Glomerular endothelial cell (primary cell): ENCODE data around the gene CDH12. TPM values are rescaled to one million over a fixed set of nuclear protein-coding genes. Genes with fewer than 3 reads are reported as not detected.
"Not testable (repeated sequence)": the region's sequence is repeated elsewhere in the genome, so short reads cannot be mapped to it uniquely, and the experiment has no call there.

Experiments
- DNase-seq: peaks from one replicate; pipeline ENCODE4 v3.0.0-alpha.2; 2011; ENCODE audit warnings: low read depth, low spot score; ENCODE audit errors: extremely low read depth
- total RNA-seq: library from RNA; depleted of rRNA; stranded (reverse); fragments of >200 nt; gene quantifications from 2 replicates; pipeline ENCODE4 v1.2.3, GENCODE V29; 2015

The CDH12 gene
- total RNA-seq, 1 donor from 2014 or later: not detected

GRCh38 chr5:22473886-22474285, 379.3 kb downstream of the CDH12 start:
- no peak for DNase-seq

- DNase-seq: no peak
These were observed 382.0 kb downstream of the CDH12 start for GRCh38 chr5:22471154-22471553.

- no peak for DNase-seq
These were observed 382.7 kb downstream of the CDH12 start for GRCh38 chr5:22470408-22470807.

GRCh38 chr5:22465616-22466015, 387.5 kb downstream of the CDH12 start:
- no peak for DNase-seq

GRCh38 chr5:22465177-22465576, 388.0 kb downstream of the CDH12 start:
- no peak for DNase-seq

- no peak for DNase-seq
These were observed 393.0 kb downstream of the CDH12 start for GRCh38 chr5:22460189-22460588.

GRCh38 chr5:22432905-22433304, 420.2 kb downstream of the CDH12 start:
- DNase-seq: no peak

GRCh38 chr5:22431840-22432239, 421.3 kb downstream of the CDH12 start:
- no peak for DNase-seq

- no peak for DNase-seq
These were observed 421.7 kb downstream of the CDH12 start for GRCh38 chr5:22431406-22431805.

GRCh38 chr5:22411554-22412349, 441.4 kb downstream of the CDH12 start:
- DNase-seq: no peak

GRCh38 chr5:22391956-22392355, 461.2 kb downstream of the CDH12 start:
- no peak for DNase-seq

GRCh38 chr5:22390888-22391287, 462.3 kb downstream of the CDH12 start:
- no peak for DNase-seq

- DNase-seq: no peak
These were observed 480.1 kb downstream of the CDH12 start for GRCh38 chr5:22372826-22373660.

- DNase-seq: no peak
These were observed 480.8 kb downstream of the CDH12 start for GRCh38 chr5:22372376-22372775.

- no peak for DNase-seq
These were observed 498.2 kb downstream of the CDH12 start for GRCh38 chr5:22354956-22355355.

- no peak for DNase-seq
These were observed 500.7 kb downstream of the CDH12 start for GRCh38 chr5:22352493-22352892.

GRCh38 chr5:22351178-22351577, 502.0 kb downstream of the CDH12 start:
- no peak for DNase-seq

- DNase-seq: no peak
These were observed 505.1 kb downstream of the CDH12 start for GRCh38 chr5:22348027-22348426.

- DNase-seq: no peak
These were observed 509.1 kb downstream of the CDH12 start for GRCh38 chr5:22344000-22344399.

GRCh38 chr5:22341406-22341805, 511.7 kb downstream of the CDH12 start:
- DNase-seq: no peak

- DNase-seq: not testable (repeated sequence)
These were observed 520.2 kb downstream of the CDH12 start for GRCh38 chr5:22332949-22333348.

- no peak for DNase-seq
These were observed 523.5 kb downstream of the CDH12 start for GRCh38 chr5:22329683-22330082.
